OCI-LY7 (cell line): Measurements from ENCODE around the gene PARVB. TPM values are rescaled to one million over a fixed set of nuclear protein-coding genes. Genes with fewer than 3 reads are reported as not detected.

Experiments
- BruUV-seq: library from RNA; stranded (reverse); fragments of 400-500 nt; replicated peaks from 2 replicates; lab custom pipeline; 2021; lab: Mats Ljungman, UMichigan
- CTCF ChIA-PET: fragments of 300-600 bp; sonication (Branson Sonifier 250); formaldehyde crosslinking; loops from one replicate; lab custom pipeline; 2022; ENCODE audit warnings: antibody characterized with exemption; ENCODE audit not compliant: unreplicated experiment; lab: Charles Lee
- POLR2A ChIA-PET: fragments of 300-600 bp; sonication (Branson Sonifier 250); formaldehyde crosslinking; loops from one replicate; lab custom pipeline; 2022; ENCODE audit warnings: antibody characterized with exemption; lab: Charles Lee
- DNase-seq: peaks from one replicate; pipeline ENCODE4 v3.0.0-alpha.2; 2015; ENCODE audit warnings: low spot score
- H2AFZ ChIP-seq: fragments of 200-600 bp; sonication (generic), shearing (Covaris generic); 2 replicates; pipeline ENCODE4 v1.6.1; 2014; ENCODE audit warnings: mild to moderate bottlenecking, antibody characterized with exemption, low read length, moderate library complexity
- H3K27ac ChIP-seq: fragments of 200-600 bp; sonication (generic); 2 replicates; pipeline ENCODE4 v1.5.1; 2014; ENCODE audit warnings: mixed run types, low read depth, mild to moderate bottlenecking, moderate library complexity, low read length, inconsistent platforms; ENCODE audit not compliant: poor library complexity, severe bottlenecking
- H3K36me3 ChIP-seq: fragments of 200-600 bp; sonication (generic); 2 replicates; pipeline ENCODE4 v1.6.1; 2014; ENCODE audit warnings: mild to moderate bottlenecking, antibody characterized with exemption, low read length, moderate library complexity, mixed read lengths; ENCODE audit not compliant: insufficient read depth
- H3K4me1 ChIP-seq: fragments of 200-600 bp; sonication (generic); 2 replicates; pipeline ENCODE4 v1.5.1; 2014; ENCODE audit warnings: mild to moderate bottlenecking, low read length; ENCODE audit not compliant: insufficient read depth, poor library complexity, severe bottlenecking
- H3K4me2 ChIP-seq: fragments of 200-600 bp; sonication (generic); 2 replicates; pipeline ENCODE4 v1.6.1; 2014; ENCODE audit warnings: mild to moderate bottlenecking, low read length
- H3K4me3 ChIP-seq: fragments of 200-600 bp; sonication (generic); 2 replicates; pipeline ENCODE4 v1.5.1; 2014; ENCODE audit warnings: mild to moderate bottlenecking, low read depth, low read length; ENCODE audit not compliant: poor library complexity, severe bottlenecking
- H3K79me2 ChIP-seq: fragments of 200-600 bp; sonication (generic); 2 replicates; pipeline ENCODE4 v1.6.1; 2016; ENCODE audit warnings: low read depth, mild to moderate bottlenecking, low read length, moderate library complexity, mixed read lengths; ENCODE audit not compliant: insufficient read depth
- H3K9me2 ChIP-seq: fragments of 200-600 bp; sonication (generic); 2 replicates; pipeline ENCODE4 v1.6.1; 2016; ENCODE audit warnings: mild to moderate bottlenecking, low read length, mixed read lengths; ENCODE audit not compliant: insufficient read depth
- H3K9me3 ChIP-seq: fragments of 200-600 bp; sonication (generic); 2 replicates; pipeline ENCODE4 v1.6.1; 2014; ENCODE audit warnings: mild to moderate bottlenecking, mixed run types, low read length, mixed read lengths
- H4K20me1 ChIP-seq: fragments of 200-600 bp; sonication (generic); 2 replicates; pipeline ENCODE4 v1.6.1; 2014; ENCODE audit warnings: mild to moderate bottlenecking, antibody characterized with exemption, low read length, moderate library complexity, mixed read lengths; ENCODE audit not compliant: insufficient read depth
- EZH2phosphoT487 ChIP-seq: fragments of 200-600 bp; sonication (generic); IDR thresholded peaks from 2 replicates; pipeline ENCODE4 v1.6.1; 2018; ENCODE audit warnings: low read depth, borderline replicate concordance, mild to moderate bottlenecking, mixed run types, antibody characterized with exemption, low read length, moderate library complexity, mixed read lengths
- intact Hi-C: fragments of 100-400 bp; cut with micrococcal nuclease; formaldehyde crosslinking; loops from one replicate; pipeline ENCODE4 v1.10.0; 2022; ENCODE audit not compliant: unreplicated experiment
- total RNA-seq, 2 experiments: library from RNA; depleted of rRNA in 1 of 2; stranded (reverse); fragments of >200 nt in 1 of 2; shearing (Covaris generic) in 1 of 2; gene quantifications; 2 replicates each; pipeline ENCODE4 v1.2.3, GENCODE V29; 2014 to 2022
- TF ChIP-seq, protein P1 (sequence below): fragments of 200-600 bp; sonication (generic); conservative IDR thresholded peaks from 2 replicates; pipeline ENCODE4 v1.5.1; 2014; ENCODE audit warnings: mild to moderate bottlenecking, antibody characterized with exemption, low read length, moderate library complexity, mixed read lengths

Gene PARVB
- total RNA-seq, 2 experiments from 2014 or later, result 0.34 TPM; not detected in 1

DNA sequence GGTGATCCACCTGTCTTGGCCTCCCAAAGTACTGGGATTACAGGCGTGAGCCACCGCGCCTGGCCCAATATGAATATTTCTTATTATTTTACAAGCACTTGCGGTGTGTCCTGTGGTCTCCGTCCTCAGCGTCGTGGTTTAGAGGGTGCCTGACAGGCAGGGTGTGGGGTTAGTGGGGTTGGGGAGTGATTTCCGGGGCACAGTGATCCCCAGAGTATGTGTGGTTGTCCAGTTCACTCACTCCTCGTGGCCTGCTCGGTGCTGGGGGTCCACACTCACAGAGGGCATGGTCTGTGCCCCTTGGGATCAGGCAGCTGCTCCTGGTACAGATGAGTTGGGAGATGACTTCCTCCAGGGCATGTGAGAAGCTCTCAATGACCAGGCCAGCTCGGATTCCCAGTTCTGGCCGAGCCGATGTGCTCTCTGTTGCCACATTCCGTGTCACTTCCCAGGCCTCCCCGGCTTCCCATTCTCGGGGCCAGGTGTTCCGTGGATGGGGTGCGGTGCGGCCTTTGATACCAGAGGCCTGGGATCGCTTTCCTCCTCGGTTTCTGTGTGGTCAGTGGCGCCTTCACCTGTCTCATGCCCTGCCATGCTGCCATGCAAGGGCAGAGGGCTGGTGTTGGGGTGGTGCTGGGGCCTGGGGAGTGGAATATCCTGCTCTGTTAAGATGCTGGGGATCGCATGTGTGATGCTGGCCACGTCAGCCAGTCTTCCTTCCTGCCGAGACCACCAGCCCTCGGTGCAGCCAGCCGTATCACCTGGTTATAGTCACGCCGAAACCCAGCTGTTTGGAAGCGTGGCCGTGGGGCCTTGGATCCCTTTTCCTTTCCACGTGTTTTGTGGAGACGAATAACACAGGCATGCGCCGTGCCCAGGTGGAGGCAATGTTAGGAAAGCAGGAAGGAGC is 39.6 kb downstream of the PARVB start:
- CTCF ChIA-PET, result no interaction called here
- no peaks in the 10 kb centered on the region for H4K20me1 ChIP-seq
- peak; percentile 14 for DNase-seq
- no peak overlapping the region for H3K4me3 ChIP-seq
- no peaks in the 10 kb centered on the region for H3K36me3 ChIP-seq
- H3K27ac ChIP-seq, result no peak overlapping the region
- H3K4me1 ChIP-seq, result peaks cover 8% of the 10 kb centered on the region
- no peaks in the 10 kb centered on the region for H3K9me3 ChIP-seq
- no peaks in the 10 kb centered on the region for H3K9me2 ChIP-seq
- no peak overlapping the region for H2AFZ ChIP-seq
- intact Hi-C loops, result no loop called here
- POLR2A ChIA-PET, result no interaction called here
- TF ChIP-seq EZH2phosphoT487, result no peak
- TF ChIP-seq, protein P1, sequence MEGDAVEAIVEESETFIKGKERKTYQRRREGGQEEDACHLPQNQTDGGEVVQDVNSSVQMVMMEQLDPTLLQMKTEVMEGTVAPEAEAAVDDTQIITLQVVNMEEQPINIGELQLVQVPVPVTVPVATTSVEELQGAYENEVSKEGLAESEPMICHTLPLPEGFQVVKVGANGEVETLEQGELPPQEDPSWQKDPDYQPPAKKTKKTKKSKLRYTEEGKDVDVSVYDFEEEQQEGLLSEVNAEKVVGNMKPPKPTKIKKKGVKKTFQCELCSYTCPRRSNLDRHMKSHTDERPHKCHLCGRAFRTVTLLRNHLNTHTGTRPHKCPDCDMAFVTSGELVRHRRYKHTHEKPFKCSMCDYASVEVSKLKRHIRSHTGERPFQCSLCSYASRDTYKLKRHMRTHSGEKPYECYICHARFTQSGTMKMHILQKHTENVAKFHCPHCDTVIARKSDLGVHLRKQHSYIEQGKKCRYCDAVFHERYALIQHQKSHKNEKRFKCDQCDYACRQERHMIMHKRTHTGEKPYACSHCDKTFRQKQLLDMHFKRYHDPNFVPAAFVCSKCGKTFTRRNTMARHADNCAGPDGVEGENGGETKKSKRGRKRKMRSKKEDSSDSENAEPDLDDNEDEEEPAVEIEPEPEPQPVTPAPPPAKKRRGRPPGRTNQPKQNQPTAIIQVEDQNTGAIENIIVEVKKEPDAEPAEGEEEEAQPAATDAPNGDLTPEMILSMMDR, result no peak
- H3K4me2 ChIP-seq, result no peak overlapping the region
- no peaks in the 10 kb centered on the region for H3K79me2 ChIP-seq
- BruUV-seq, result no TSS peak

DNA sequence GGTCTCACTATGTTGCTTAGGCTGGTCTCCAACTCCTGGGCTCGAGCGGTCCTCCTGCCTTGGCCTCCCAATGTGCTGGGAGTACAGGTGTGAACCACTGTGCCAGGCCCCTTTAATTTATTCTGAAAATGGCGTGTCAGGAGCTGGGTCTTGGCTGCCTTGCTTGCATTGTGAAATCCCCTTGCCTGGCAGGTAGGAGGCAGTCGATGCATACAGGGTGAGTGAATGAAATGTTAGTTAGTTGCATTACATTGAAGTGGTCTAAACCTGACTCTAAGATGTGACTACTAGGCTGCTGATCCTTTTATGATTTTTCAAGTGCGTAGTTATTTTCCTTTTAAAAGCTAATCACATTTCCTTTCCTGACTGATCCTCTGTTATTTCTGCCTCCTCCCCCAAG is 42.9 kb downstream of the PARVB start:
- ChIA-PET POLR2A (no interaction called here), CTCF (no interaction called here)
- Histone ChIP-seq H3K4me3 (no peak overlapping the region), H4K20me1 (no peaks in the 10 kb centered on the region), H3K9me3 (no peaks in the 10 kb centered on the region), H3K9me2 (no peaks in the 10 kb centered on the region), H2AFZ (no peak overlapping the region), H3K79me2 (no peaks in the 10 kb centered on the region), H3K4me1 (peaks cover 8% of the 10 kb centered on the region), H3K27ac (no peak overlapping the region), H3K36me3 (no peaks in the 10 kb centered on the region), H3K4me2 (no peak overlapping the region)
- BruUV-seq, result no TSS peak
- intact Hi-C loops, result no loop called here
- DNase-seq, result no peak
- no peak for TF ChIP-seq EZH2phosphoT487
- TF ChIP-seq, protein P1, result peak; percentile 52

DNA sequence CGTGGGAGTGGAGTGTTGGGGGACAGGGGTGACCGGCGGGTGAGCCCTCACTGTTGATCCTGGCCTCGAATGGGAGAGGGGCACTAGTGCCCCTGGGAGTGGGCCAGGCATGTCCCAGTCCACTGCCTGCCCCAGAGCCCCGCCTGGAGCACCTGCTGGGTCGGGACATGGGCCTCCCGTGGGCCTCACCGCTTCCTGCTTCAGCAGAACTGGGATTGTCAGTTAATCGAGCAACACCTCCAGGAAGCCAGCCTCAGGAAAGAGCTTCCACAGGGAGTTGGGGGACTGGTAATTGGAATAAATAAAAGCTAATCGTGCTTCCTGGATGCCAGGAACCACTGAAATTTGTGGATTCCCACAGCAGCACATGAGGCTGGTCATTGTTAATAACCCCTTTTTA is 43.8 kb downstream of the PARVB start:
- no peaks in the 10 kb centered on the region for H4K20me1 ChIP-seq
- H3K4me3 ChIP-seq, result no peak overlapping the region
- no TSS peak for BruUV-seq
- DNase-seq, result no peak
- ChIA-PET CTCF (interaction anchor here (0.6 kb wide), 1 partner anchor 75 kb away, joined by 3 read pairs; no protein-coding TSS in a partner anchor), POLR2A (no interaction called here)
- peaks cover 8% of the 10 kb centered on the region for H3K4me1 ChIP-seq
- no peaks in the 10 kb centered on the region for H3K36me3 ChIP-seq
- H3K4me2 ChIP-seq, result no peak overlapping the region
- no peaks in the 10 kb centered on the region for H3K79me2 ChIP-seq
- H2AFZ ChIP-seq, result no peak overlapping the region
- no peak overlapping the region for H3K27ac ChIP-seq
- intact Hi-C loops, result no loop called here
- no peak for TF ChIP-seq EZH2phosphoT487
- TF ChIP-seq, protein P1, result no peak
- no peaks in the 10 kb centered on the region for H3K9me3 ChIP-seq
- no peaks in the 10 kb centered on the region for H3K9me2 ChIP-seq
